GM12878 (cell line): ENCODE measurements around the gene SLC38A3.
"Not testable (repeated sequence)": the region's sequence is repeated elsewhere in the genome, so short reads cannot be mapped to it uniquely, and the experiment has no call there.

Experiments used
- ATF2 ChIP-seq: IDR thresholded peaks from 2 replicates; pipeline ENCODE4 v1.6.1; 2012; ENCODE audit warnings: low read length, inconsistent platforms
- CEBPB ChIP-seq, 2 experiments: fragments of 150-350 bp in 1 of 2; IDR thresholded peaks; 2 replicates each; pipeline ENCODE4 v1.6.1; 2012 to 2014; ENCODE audit warnings: low read depth in 2 of 2, low read length in 2 of 2, borderline replicate concordance in 1 of 2, inconsistent platforms in 1 of 2
- E4F1 ChIP-seq: fragments of 450-650 bp; IDR thresholded peaks from 2 replicates; pipeline ENCODE4 v1.6.1; 2018; ENCODE audit warnings: borderline replicate concordance, mild to moderate bottlenecking; ENCODE audit not compliant: partially characterized antibody
- FOXM1 ChIP-seq: IDR thresholded peaks from 2 replicates; pipeline ENCODE4 v1.6.1; 2012; ENCODE audit warnings: low read depth, mild to moderate bottlenecking, inconsistent platforms, low read length, moderate library complexity
- MEF2A ChIP-seq: IDR thresholded peaks from 2 replicates; pipeline ENCODE4 v1.6.1; 2011; ENCODE audit warnings: low read depth, mild to moderate bottlenecking, low read length, moderate library complexity; ENCODE audit not compliant: insufficient read depth
- NFXL1 ChIP-seq: fragments of 450-650 bp; IDR thresholded peaks from 2 replicates; pipeline ENCODE4 v1.6.1; 2017; ENCODE audit warnings: antibody characterized with exemption, mild to moderate bottlenecking, borderline replicate concordance
- POLR2A ChIP-seq: IDR thresholded peaks from 2 replicates; pipeline ENCODE4 v1.6.1; 2011; ENCODE audit warnings: low read depth, mild to moderate bottlenecking, low read length
- SUZ12 ChIP-seq: fragments of 200-600 bp; sonication (generic); IDR thresholded peaks from one replicate; pipeline ENCODE4 v1.6.1; 2018; ENCODE audit warnings: antibody characterized with exemption, mild to moderate bottlenecking; ENCODE audit not compliant: unreplicated experiment
- TAF1 ChIP-seq: IDR thresholded peaks from 2 replicates; pipeline ENCODE4 v1.6.1; 2011; ENCODE audit warnings: mild to moderate bottlenecking, low read depth, low read length, borderline replicate concordance
- TARDBP ChIP-seq: IDR thresholded peaks from 2 replicates; pipeline ENCODE4 v1.6.1; 2016; ENCODE audit warnings: borderline replicate concordance
- ZNF274 ChIP-seq: IDR thresholded peaks from one replicate; pipeline ENCODE4 v1.8.0; 2011; ENCODE audit not compliant: insufficient read length, insufficient read depth
- TF ChIP-seq, protein P1 (sequence below), 3 experiments: IDR thresholded peaks in 2 of 3; conservative IDR thresholded peaks in 1 of 3; 2 replicates each; pipeline ENCODE4 v1.5.1; 2011; ENCODE audit warnings: low read depth in 3 of 3, low read length in 3 of 3, mild to moderate bottlenecking in 3 of 3, control low read depth in 2 of 3, moderate library complexity in 2 of 3, inconsistent platforms in 1 of 3, mixed read lengths in 1 of 3; ENCODE audit not compliant: control insufficient read depth in 2 of 3, insufficient read depth in 1 of 3; ENCODE audit errors: extremely low read depth in 1 of 3
- TF ChIP-seq, protein P2 (sequence below): IDR thresholded peaks from 2 replicates; pipeline ENCODE4 v1.6.1; 2012; ENCODE audit warnings: low read depth, low read length, improper control_type of control experiment
- TF ChIP-seq, protein P3 (sequence below): fragments of 450-650 bp; IDR thresholded peaks from 2 replicates; pipeline ENCODE4 v1.6.1; 2017; ENCODE audit warnings: mild to moderate bottlenecking

- TF ChIP-seq TARDBP; CEBPB (IDR thresholded peaks at IDR 0.05; ENCODE audit: borderline replicate concordance in 1 of 2, low read depth in 2 of 2, low read length in 2 of 2); MEF2A; SUZ12; ZNF274; FOXM1; TAF1; E4F1; NFXL1; POLR2A; ATF2: not testable (repeated sequence)
- TF ChIP-seq, protein P1, sequence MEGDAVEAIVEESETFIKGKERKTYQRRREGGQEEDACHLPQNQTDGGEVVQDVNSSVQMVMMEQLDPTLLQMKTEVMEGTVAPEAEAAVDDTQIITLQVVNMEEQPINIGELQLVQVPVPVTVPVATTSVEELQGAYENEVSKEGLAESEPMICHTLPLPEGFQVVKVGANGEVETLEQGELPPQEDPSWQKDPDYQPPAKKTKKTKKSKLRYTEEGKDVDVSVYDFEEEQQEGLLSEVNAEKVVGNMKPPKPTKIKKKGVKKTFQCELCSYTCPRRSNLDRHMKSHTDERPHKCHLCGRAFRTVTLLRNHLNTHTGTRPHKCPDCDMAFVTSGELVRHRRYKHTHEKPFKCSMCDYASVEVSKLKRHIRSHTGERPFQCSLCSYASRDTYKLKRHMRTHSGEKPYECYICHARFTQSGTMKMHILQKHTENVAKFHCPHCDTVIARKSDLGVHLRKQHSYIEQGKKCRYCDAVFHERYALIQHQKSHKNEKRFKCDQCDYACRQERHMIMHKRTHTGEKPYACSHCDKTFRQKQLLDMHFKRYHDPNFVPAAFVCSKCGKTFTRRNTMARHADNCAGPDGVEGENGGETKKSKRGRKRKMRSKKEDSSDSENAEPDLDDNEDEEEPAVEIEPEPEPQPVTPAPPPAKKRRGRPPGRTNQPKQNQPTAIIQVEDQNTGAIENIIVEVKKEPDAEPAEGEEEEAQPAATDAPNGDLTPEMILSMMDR (IDR thresholded peaks at IDR 0.05 in 2 of 3, conservative IDR thresholded peaks at IDR 0.05 in 1 of 3; ENCODE audit: control insufficient read depth in 2 of 3, extremely low read depth in 1 of 3, insufficient read depth in 1 of 3, low read depth in 3 of 3, low read length in 3 of 3), result not testable (repeated sequence)
- TF ChIP-seq, protein P2, sequence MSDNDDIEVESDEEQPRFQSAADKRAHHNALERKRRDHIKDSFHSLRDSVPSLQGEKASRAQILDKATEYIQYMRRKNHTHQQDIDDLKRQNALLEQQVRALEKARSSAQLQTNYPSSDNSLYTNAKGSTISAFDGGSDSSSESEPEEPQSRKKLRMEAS, result not testable (repeated sequence)
- TF ChIP-seq, protein P3, sequence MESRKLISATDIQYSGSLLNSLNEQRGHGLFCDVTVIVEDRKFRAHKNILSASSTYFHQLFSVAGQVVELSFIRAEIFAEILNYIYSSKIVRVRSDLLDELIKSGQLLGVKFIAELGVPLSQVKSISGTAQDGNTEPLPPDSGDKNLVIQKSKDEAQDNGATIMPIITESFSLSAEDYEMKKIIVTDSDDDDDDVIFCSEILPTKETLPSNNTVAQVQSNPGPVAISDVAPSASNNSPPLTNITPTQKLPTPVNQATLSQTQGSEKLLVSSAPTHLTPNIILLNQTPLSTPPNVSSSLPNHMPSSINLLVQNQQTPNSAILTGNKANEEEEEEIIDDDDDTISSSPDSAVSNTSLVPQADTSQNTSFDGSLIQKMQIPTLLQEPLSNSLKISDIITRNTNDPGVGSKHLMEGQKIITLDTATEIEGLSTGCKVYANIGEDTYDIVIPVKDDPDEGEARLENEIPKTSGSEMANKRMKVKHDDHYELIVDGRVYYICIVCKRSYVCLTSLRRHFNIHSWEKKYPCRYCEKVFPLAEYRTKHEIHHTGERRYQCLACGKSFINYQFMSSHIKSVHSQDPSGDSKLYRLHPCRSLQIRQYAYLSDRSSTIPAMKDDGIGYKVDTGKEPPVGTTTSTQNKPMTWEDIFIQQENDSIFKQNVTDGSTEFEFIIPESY, result not testable (repeated sequence)
These were observed 23.2 kb downstream of the SLC38A3 start for GRCh38 chr3:50228184-50228763.
